ENCODE data around the gene ST6GALNAC4. TPM values are rescaled to one million over a fixed set of nuclear protein-coding genes. Genes with fewer than 3 reads are reported as not detected.

The ST6GALNAC4 gene
- total RNA-seq, 2 experiments from 2014 or later: 37.0 to 39.7 TPM

GRCh38 chr9:127958728-127959127, 41.9 kb upstream of the ST6GALNAC4 start:
- Mint-ChIP-seq H3K36me3 (ENCODE audit: low read depth) (peaks cover 71% of the 10 kb centered on the region), H3K4me1 (ENCODE audit: low read depth) (peaks cover 94% of the 10 kb centered on the region), H3K27me3 (ENCODE audit: low read depth) (no peaks in the 10 kb centered on the region), H3K27ac (peak overlapping the region; percentile 8), H3K9me3 (ENCODE audit: insufficient read depth) (no peaks in the 10 kb centered on the region), H3K4me3 (no peak overlapping the region)
- DNase-seq: no peak
- ATAC-seq: no peak
- POLR2A ChIA-PET: interaction anchor here (1.4 kb wide), 1 partner anchor 16 kb away, joined by 3 read pairs; no protein-coding TSS in a partner anchor
- CTCF ChIA-PET: interaction anchor here (0.7 to 15.0 kb wide), 4 partner anchors 17 to 159 kb away, joined by 3 to 151 read pairs (median 74); no protein-coding TSS in a partner anchor

- peak overlapping the region; percentile 21 for H3K4me3 Mint-ChIP-seq
- H3K4me1 Mint-ChIP-seq (ENCODE audit: low read depth): peaks cover 89% of the 10 kb centered on the region
- DNase-seq (peak; percentile 83), ATAC-seq (peak; percentile 96)
- ChIA-PET CTCF (interaction anchor here (0.6 to 15.0 kb wide), 25 partner anchors 9 to 162 kb away, joined by 3 to 151 read pairs (median 5); partner anchors contain the start of genes EEIG1 and NAIF1), POLR2A (interaction anchor here (1.0 to 2.4 kb wide), 9 partner anchors 10 to 79 kb away, joined by 3 to 12 read pairs (median 4); no protein-coding TSS in a partner anchor)
- peaks cover 54% of the 10 kb centered on the region for H3K36me3 Mint-ChIP-seq (ENCODE audit: low read depth)
- H3K9me3 Mint-ChIP-seq (ENCODE audit: insufficient read depth): no peaks in the 10 kb centered on the region
- peak overlapping the region; percentile 70 for H3K27ac Mint-ChIP-seq
- H3K27me3 Mint-ChIP-seq (ENCODE audit: low read depth): no peaks in the 10 kb centered on the region
Measured at GRCh38 chr9:127955294-127956015, 38.6 kb upstream of the ST6GALNAC4 start.

GRCh38 chr9:127954831-127955293, 38.0 kb upstream of the ST6GALNAC4 start:
- Mint-ChIP-seq H3K27me3 (ENCODE audit: low read depth) (no peaks in the 10 kb centered on the region), H3K36me3 (ENCODE audit: low read depth) (peaks cover 54% of the 10 kb centered on the region), H3K4me3 (no peak overlapping the region), H3K9me3 (ENCODE audit: insufficient read depth) (no peaks in the 10 kb centered on the region), H3K4me1 (ENCODE audit: low read depth) (peaks cover 89% of the 10 kb centered on the region), H3K27ac (peak overlapping the region; percentile 70)
- ATAC-seq: no peak
- no peak for DNase-seq
- POLR2A ChIA-PET: interaction anchor here (0.7 to 2.4 kb wide), 8 partner anchors 10 to 134 kb away, joined by 3 to 12 read pairs (median 5); no protein-coding TSS in a partner anchor
- CTCF ChIA-PET: interaction anchor here (1.0 to 15.0 kb wide), 22 partner anchors 10 to 163 kb away, joined by 3 to 151 read pairs (median 4); partner anchors contain the start of genes EEIG1 and NAIF1

GRCh38 chr9:127953768-127954505, 37.1 kb upstream of the ST6GALNAC4 start:
- no peak for ATAC-seq
- ChIA-PET POLR2A (interaction anchor here (0.7 to 2.7 kb wide), 5 partner anchors 17 to 135 kb away, joined by 4 to 12 read pairs (median 6); no protein-coding TSS in a partner anchor), CTCF (interaction anchor here (1.0 to 15.0 kb wide), 14 partner anchors 11 to 164 kb away, joined by 3 to 151 read pairs (median 4); partner anchors contain the start of genes EEIG1 and NAIF1)
- DNase-seq: no peak
- H3K27me3 Mint-ChIP-seq (ENCODE audit: low read depth): no peaks in the 10 kb centered on the region
- H3K27ac Mint-ChIP-seq: peak overlapping the region; percentile 46
- peaks cover 46% of the 10 kb centered on the region for H3K36me3 Mint-ChIP-seq (ENCODE audit: low read depth)
- no peaks in the 10 kb centered on the region for H3K9me3 Mint-ChIP-seq (ENCODE audit: insufficient read depth)
- H3K4me1 Mint-ChIP-seq (ENCODE audit: low read depth): peaks cover 87% of the 10 kb centered on the region
- no peak overlapping the region for H3K4me3 Mint-ChIP-seq

- POLR2A ChIA-PET: interaction anchor here (2.7 kb wide), 1 partner anchor 73 kb away, joined by 7 read pairs; no protein-coding TSS in a partner anchor
- ATAC-seq (no peak), DNase-seq (no peak)
- Mint-ChIP-seq H3K4me3 (no peak overlapping the region), H3K27me3 (ENCODE audit: low read depth) (no peaks in the 10 kb centered on the region), H3K9me3 (ENCODE audit: insufficient read depth) (no peaks in the 10 kb centered on the region), H3K27ac (no peak overlapping the region), H3K36me3 (ENCODE audit: low read depth) (peaks cover 48% of the 10 kb centered on the region), H3K4me1 (ENCODE audit: low read depth) (peaks cover 88% of the 10 kb centered on the region)
- CTCF ChIA-PET: interaction anchor here (1.4 to 15.0 kb wide), 6 partner anchors 11 to 164 kb away, joined by 3 to 151 read pairs (median 42); partner anchors contain the start of gene EEIG1
Measured at GRCh38 chr9:127953154-127953553, 36.3 kb upstream of the ST6GALNAC4 start.

- CTCF ChIA-PET: interaction anchor here (1.2 to 15.0 kb wide), 3 partner anchors 9 to 84 kb away, joined by 3 to 144 read pairs (median 8); no protein-coding TSS in a partner anchor
- peaks cover 76% of the 10 kb centered on the region for H3K4me1 Mint-ChIP-seq (ENCODE audit: low read depth)
- ATAC-seq (no peak), DNase-seq (no peak)
- H3K9me3 Mint-ChIP-seq (ENCODE audit: insufficient read depth): no peaks in the 10 kb centered on the region
- peaks cover 60% of the 10 kb centered on the region for H3K36me3 Mint-ChIP-seq (ENCODE audit: low read depth)
- no peak overlapping the region for H3K4me3 Mint-ChIP-seq
- no peaks in the 10 kb centered on the region for H3K27me3 Mint-ChIP-seq (ENCODE audit: low read depth)
- POLR2A ChIA-PET: no interaction called here
- H3K27ac Mint-ChIP-seq: peak overlapping the region; percentile 80
Measured at GRCh38 chr9:127950513-127951289, 33.9 kb upstream of the ST6GALNAC4 start.

GRCh38 chr9:127949827-127950512, 33.1 kb upstream of the ST6GALNAC4 start:
- H3K27ac Mint-ChIP-seq: peak overlapping the region; percentile 80
- peaks cover 73% of the 10 kb centered on the region for H3K4me1 Mint-ChIP-seq (ENCODE audit: low read depth)
- H3K27me3 Mint-ChIP-seq (ENCODE audit: low read depth): no peaks in the 10 kb centered on the region
- peaks cover 62% of the 10 kb centered on the region for H3K36me3 Mint-ChIP-seq (ENCODE audit: low read depth)
- H3K4me3 Mint-ChIP-seq: no peak overlapping the region
- DNase-seq (no peak), ATAC-seq (no peak)
- POLR2A ChIA-PET: no interaction called here
- CTCF ChIA-PET: interaction anchor here (1.2 to 15.0 kb wide), 3 partner anchors 8 to 85 kb away, joined by 3 to 144 read pairs (median 8); no protein-coding TSS in a partner anchor
- no peaks in the 10 kb centered on the region for H3K9me3 Mint-ChIP-seq (ENCODE audit: insufficient read depth)

- H3K9me3 Mint-ChIP-seq (ENCODE audit: insufficient read depth): no peaks in the 10 kb centered on the region
- peak overlapping the region; percentile 61 for H3K27ac Mint-ChIP-seq
- DNase-seq (no peak), ATAC-seq (no peak)
- no peaks in the 10 kb centered on the region for H3K27me3 Mint-ChIP-seq (ENCODE audit: low read depth)
- POLR2A ChIA-PET: interaction anchor here (0.9 kb wide), 1 partner anchor 13 kb away, joined by 4 read pairs; no protein-coding TSS in a partner anchor
- peaks cover 66% of the 10 kb centered on the region for H3K36me3 Mint-ChIP-seq (ENCODE audit: low read depth)
- CTCF ChIA-PET: interaction anchor here (2.2 kb wide), 1 partner anchor 87 kb away, joined by 13 read pairs; no protein-coding TSS in a partner anchor
- H3K4me1 Mint-ChIP-seq (ENCODE audit: low read depth): peaks cover 70% of the 10 kb centered on the region
- no peak overlapping the region for H3K4me3 Mint-ChIP-seq
Measured at GRCh38 chr9:127947841-127948710, 31.2 kb upstream of the ST6GALNAC4 start.

- POLR2A ChIA-PET: no interaction called here
- H3K9me3 Mint-ChIP-seq (ENCODE audit: insufficient read depth): no peaks in the 10 kb centered on the region
- CTCF ChIA-PET: interaction anchor here (1.1 to 2.2 kb wide), 2 partner anchors 88 to 171 kb away, joined by 3 to 13 read pairs; no protein-coding TSS in a partner anchor
- DNase-seq (no peak), ATAC-seq (no peak)
- no peaks in the 10 kb centered on the region for H3K27me3 Mint-ChIP-seq (ENCODE audit: low read depth)
- peaks cover 76% of the 10 kb centered on the region for H3K36me3 Mint-ChIP-seq (ENCODE audit: low read depth)
- no peak overlapping the region for H3K27ac Mint-ChIP-seq
- peaks cover 69% of the 10 kb centered on the region for H3K4me1 Mint-ChIP-seq (ENCODE audit: low read depth)
- no peak overlapping the region for H3K4me3 Mint-ChIP-seq
Measured at GRCh38 chr9:127946728-127947127, 29.9 kb upstream of the ST6GALNAC4 start.

All from activated CD8-positive, alpha-beta T cell treated with anti-CD3 and anti-CD28 coated beads, Interleukin-2, amount 10 ng/mL, durations not matched to agents 7 days and 5 days (primary cell).